SK-N-SH treated with all-trans-retinoic acid at 6 μM for 48 hours (cell line): ENCODE measurements around the gene MMP15.

ENCODE experiments used
- ATAC-seq: fragments of 200-7000 bp; cut with Tn5 transposase; 3 replicates; pipeline ENCODE4 v1.9.1; 2020; ENCODE audit warnings: mild to moderate bottlenecking, moderate library complexity
- ARNTL ChIP-seq: fragments of 450-650 bp; formaldehyde crosslinking; IDR thresholded peaks from 2 replicates; pipeline ENCODE4 v1.5.0; 2020; ENCODE audit warnings: low read depth, mild to moderate bottlenecking, moderate library complexity, borderline replicate concordance
- BACH2 ChIP-seq: fragments of 250-450 bp; sonication (Bioruptor Pico); IDR thresholded peaks from 2 replicates; pipeline ENCODE4 v1.9.0; 2021; ENCODE audit warnings: mild to moderate bottlenecking, borderline replicate concordance
- CSDC2 ChIP-seq: fragments of 250-450 bp; sonication (Bioruptor Pico); IDR thresholded peaks from 2 replicates; pipeline ENCODE4 v1.5.0; 2020; ENCODE audit warnings: mild to moderate bottlenecking, moderate library complexity
- ESRRG ChIP-seq: fragments of 250-450 bp; sonication (Bioruptor Pico); IDR thresholded peaks from 2 replicates; pipeline ENCODE4 v1.6.1; 2021; ENCODE audit warnings: mild to moderate bottlenecking
- GLIS3 ChIP-seq: fragments of 250-450 bp; sonication (Bioruptor Pico); IDR thresholded peaks from 2 replicates; pipeline ENCODE4 v1.5.0; 2020; ENCODE audit warnings: mild to moderate bottlenecking, moderate library complexity
- ISL1 ChIP-seq: fragments of 250-450 bp; sonication (Bioruptor Pico); IDR thresholded peaks from 2 replicates; pipeline ENCODE4 v2.1.2; 2022; ENCODE audit warnings: mild to moderate bottlenecking, moderate library complexity
- OSR1 ChIP-seq: fragments of 250-450 bp; sonication (Bioruptor Pico); IDR thresholded peaks from 2 replicates; pipeline ENCODE4 v1.8.0; 2022; ENCODE audit warnings: moderate library complexity, mild to moderate bottlenecking, inconsistent platforms
- PPARA ChIP-seq: fragments of 250-450 bp; sonication (Bioruptor Pico); IDR thresholded peaks from 2 replicates; pipeline ENCODE4 v1.5.0; 2020; ENCODE audit warnings: mild to moderate bottlenecking, borderline replicate concordance
- RARB ChIP-seq: fragments of 250-450 bp; sonication (Bioruptor Pico); IDR thresholded peaks from 2 replicates; pipeline ENCODE4 v1.8.0; 2021; ENCODE audit warnings: mild to moderate bottlenecking, moderate library complexity
- SNAI2 ChIP-seq: fragments of 250-450 bp; sonication (Bioruptor Pico); IDR thresholded peaks from 2 replicates; pipeline ENCODE4 v1.5.0; 2020; ENCODE audit warnings: mild to moderate bottlenecking, moderate library complexity
- TCF4 ChIP-seq: fragments of 250-450 bp; sonication (Bioruptor Pico); IDR thresholded peaks from 2 replicates; pipeline ENCODE4 v1.8.0; 2021; ENCODE audit warnings: mild to moderate bottlenecking, moderate library complexity, borderline replicate concordance
- TOX ChIP-seq: fragments of 250-450 bp; sonication (Bioruptor Pico); IDR thresholded peaks from 2 replicates; pipeline ENCODE4 v1.8.0; 2021; ENCODE audit warnings: mild to moderate bottlenecking, moderate library complexity, borderline replicate concordance
- ZC3H10 ChIP-seq: fragments of 250-450 bp; sonication (Bioruptor Pico); IDR thresholded peaks from 2 replicates; pipeline ENCODE4 v1.5.1; 2021; ENCODE audit warnings: mild to moderate bottlenecking, moderate library complexity
- ZFP3 ChIP-seq: fragments of 250-450 bp; sonication (Bioruptor Pico); IDR thresholded peaks from 2 replicates; pipeline ENCODE4 v1.5.0; 2020; ENCODE audit warnings: mild to moderate bottlenecking, moderate library complexity
- ZFP30 ChIP-seq: fragments of 450-650 bp; formaldehyde crosslinking; IDR thresholded peaks from 2 replicates; pipeline ENCODE4 v1.5.0; 2022; ENCODE audit warnings: mild to moderate bottlenecking, moderate library complexity
- ZNF565 ChIP-seq: fragments of 450-650 bp; formaldehyde crosslinking; conservative IDR thresholded peaks from 2 replicates; pipeline ENCODE4 v1.5.0; 2020; ENCODE audit warnings: low read depth, mild to moderate bottlenecking, moderate library complexity
- ZNF70 ChIP-seq: fragments of 450-650 bp; formaldehyde crosslinking; IDR thresholded peaks from 2 replicates; pipeline ENCODE4 v1.5.0; 2020; ENCODE audit warnings: mild to moderate bottlenecking, moderate library complexity
- ZNF8 ChIP-seq: fragments of 450-650 bp; formaldehyde crosslinking; IDR thresholded peaks from 2 replicates; pipeline ENCODE4 v1.5.0; 2020; ENCODE audit warnings: mild to moderate bottlenecking, moderate library complexity
- TF ChIP-seq, protein P1 (sequence below): fragments of 250-450 bp; sonication (Bioruptor Pico); IDR thresholded peaks from 2 replicates; pipeline ENCODE4 v1.5.0; 2020; ENCODE audit warnings: mild to moderate bottlenecking, moderate library complexity
- TF ChIP-seq, protein P2 (sequence below): fragments of 250-450 bp; sonication (Bioruptor Pico); IDR thresholded peaks from 2 replicates; pipeline ENCODE4 v1.8.0; 2021; ENCODE audit warnings: low read depth, mild to moderate bottlenecking, moderate library complexity, borderline replicate concordance
- TF ChIP-seq, protein P3 (sequence below): fragments of 250-450 bp; sonication (Bioruptor Pico); IDR thresholded peaks from 2 replicates; pipeline ENCODE4 v1.5.1; 2021; ENCODE audit warnings: mild to moderate bottlenecking, moderate library complexity
- TF ChIP-seq, protein P4 (sequence below): fragments of 250-450 bp; sonication (Bioruptor Pico); IDR thresholded peaks from 2 replicates; pipeline ENCODE4 v1.5.1; 2020; ENCODE audit warnings: low read depth, mild to moderate bottlenecking, moderate library complexity

The MMP15 gene

DNA sequence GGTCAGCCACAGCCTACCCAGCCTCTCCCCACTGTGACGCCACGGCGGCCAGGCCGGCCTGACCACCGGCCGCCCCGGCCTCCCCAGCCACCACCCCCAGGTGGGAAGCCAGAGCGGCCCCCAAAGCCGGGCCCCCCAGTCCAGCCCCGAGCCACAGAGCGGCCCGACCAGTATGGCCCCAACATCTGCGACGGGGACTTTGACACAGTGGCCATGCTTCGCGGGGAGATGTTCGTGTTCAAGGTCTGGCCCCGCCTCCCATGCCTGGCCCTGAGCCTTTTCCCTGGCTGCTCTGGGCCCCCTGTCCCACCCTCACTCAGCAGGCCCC, 16.0 kb downstream of the MMP15 start (continued):
- TF ChIP-seq ARNTL (CRISPR knock-in tag), result no peak

DNA sequence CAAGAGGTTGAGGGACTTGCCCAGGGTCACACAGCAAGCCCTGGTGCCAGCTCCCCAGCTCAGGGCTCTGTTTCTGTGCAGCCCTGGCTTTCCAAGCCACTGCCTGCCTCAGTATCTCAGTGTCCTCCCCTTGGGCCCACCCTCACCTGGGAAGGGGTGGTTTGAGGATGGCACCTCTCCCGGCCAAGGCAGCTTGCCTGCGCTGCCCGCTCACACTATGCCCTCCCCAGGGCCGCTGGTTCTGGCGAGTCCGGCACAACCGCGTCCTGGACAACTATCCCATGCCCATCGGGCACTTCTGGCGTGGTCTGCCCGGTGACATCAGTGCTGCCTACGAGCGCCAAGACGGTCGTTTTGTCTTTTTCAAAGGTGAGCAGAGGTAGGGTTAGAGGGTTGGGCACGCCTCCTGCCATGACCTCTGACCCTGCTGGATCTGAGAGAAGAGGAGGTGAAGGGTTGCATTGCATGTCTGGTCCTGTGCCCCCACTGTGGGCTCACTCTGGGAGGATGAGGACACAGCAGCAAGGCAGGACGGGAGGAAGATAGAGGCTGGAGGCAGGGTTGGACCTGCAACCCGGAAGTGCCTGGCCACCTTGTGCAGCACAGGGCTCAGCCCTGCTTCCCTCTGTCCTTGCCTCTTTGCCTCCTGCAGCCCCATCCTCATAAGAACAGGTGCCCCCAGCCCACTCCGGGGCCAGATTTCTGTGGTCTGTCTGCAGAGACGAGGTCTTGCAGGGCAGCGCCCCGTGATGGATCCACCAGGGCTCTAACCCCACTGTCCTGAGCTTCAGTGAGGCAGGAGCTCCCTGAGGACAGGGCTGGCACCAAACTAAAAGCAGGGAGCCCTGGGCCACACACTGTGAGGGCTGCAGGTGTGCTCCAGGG, 16.7 kb downstream of the MMP15 start:
- TF ChIP-seq ESRRG (no peak), ZNF70 (CRISPR knock-in tag) (no peak), BACH2 (CRISPR knock-in tag) (no peak), RARB (CRISPR knock-in tag) (no peak), ARNTL (CRISPR knock-in tag) (no peak), ZFP3 (CRISPR knock-in tag) (no peak), ZNF565 (CRISPR knock-in tag) (no peak)
- TF ChIP-seq, protein P1, sequence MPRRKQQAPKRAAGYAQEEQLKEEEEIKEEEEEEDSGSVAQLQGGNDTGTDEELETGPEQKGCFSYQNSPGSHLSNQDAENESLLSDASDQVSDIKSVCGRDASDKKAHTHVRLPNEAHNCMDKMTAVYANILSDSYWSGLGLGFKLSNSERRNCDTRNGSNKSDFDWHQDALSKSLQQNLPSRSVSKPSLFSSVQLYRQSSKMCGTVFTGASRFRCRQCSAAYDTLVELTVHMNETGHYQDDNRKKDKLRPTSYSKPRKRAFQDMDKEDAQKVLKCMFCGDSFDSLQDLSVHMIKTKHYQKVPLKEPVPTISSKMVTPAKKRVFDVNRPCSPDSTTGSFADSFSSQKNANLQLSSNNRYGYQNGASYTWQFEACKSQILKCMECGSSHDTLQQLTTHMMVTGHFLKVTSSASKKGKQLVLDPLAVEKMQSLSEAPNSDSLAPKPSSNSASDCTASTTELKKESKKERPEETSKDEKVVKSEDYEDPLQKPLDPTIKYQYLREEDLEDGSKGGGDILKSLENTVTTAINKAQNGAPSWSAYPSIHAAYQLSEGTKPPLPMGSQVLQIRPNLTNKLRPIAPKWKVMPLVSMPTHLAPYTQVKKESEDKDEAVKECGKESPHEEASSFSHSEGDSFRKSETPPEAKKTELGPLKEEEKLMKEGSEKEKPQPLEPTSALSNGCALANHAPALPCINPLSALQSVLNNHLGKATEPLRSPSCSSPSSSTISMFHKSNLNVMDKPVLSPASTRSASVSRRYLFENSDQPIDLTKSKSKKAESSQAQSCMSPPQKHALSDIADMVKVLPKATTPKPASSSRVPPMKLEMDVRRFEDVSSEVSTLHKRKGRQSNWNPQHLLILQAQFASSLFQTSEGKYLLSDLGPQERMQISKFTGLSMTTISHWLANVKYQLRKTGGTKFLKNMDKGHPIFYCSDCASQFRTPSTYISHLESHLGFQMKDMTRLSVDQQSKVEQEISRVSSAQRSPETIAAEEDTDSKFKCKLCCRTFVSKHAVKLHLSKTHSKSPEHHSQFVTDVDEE (CRISPR knock-in tag), result no peak
- no peak for ATAC-seq

DNA sequence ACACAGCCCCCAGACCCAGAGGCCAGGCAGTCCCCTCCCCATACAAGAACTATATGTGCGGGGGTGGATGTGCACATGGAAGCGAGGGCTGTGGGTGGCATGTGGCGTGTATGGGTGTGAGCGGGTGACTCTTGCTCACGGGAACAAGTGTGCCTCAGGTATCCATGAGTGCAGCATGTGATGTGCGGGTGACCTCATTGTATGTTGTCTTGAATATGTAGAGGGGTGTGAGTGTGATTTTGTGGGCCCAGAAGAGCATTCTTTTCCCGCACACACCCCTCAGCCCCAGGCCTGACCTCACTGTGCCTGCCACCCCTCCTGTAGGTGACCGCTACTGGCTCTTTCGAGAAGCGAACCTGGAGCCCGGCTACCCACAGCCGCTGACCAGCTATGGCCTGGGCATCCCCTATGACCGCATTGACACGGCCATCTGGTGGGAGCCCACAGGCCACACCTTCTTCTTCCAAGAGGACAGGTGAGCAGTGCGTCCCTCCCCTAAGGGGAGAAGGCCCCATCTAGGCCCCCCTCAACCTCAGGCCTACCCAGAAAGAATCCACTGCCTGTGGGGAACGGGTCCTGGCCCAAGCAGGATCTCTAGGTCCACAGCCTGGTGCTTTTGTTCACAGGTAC, 17.4 kb downstream of the MMP15 start:
- ATAC-seq, result no peak
- TF ChIP-seq, protein P1 (CRISPR knock-in tag), result no peak
- TF ChIP-seq ZC3H10 (CRISPR knock-in tag) (no peak), CSDC2 (no peak), OSR1 (no peak), TCF4 (CRISPR knock-in tag) (no peak), GLIS3 (no peak), ZNF8 (CRISPR knock-in tag) (no peak), ARNTL (CRISPR knock-in tag) (no peak), ZFP30 (CRISPR knock-in tag) (no peak), TOX (CRISPR knock-in tag) (no peak), ISL1 (CRISPR knock-in tag) (no peak), ZFP3 (CRISPR knock-in tag) (no peak), RARB (CRISPR knock-in tag) (no peak), PPARA (CRISPR knock-in tag) (no peak), SNAI2 (CRISPR knock-in tag) (no peak)
- TF ChIP-seq, protein P2, sequence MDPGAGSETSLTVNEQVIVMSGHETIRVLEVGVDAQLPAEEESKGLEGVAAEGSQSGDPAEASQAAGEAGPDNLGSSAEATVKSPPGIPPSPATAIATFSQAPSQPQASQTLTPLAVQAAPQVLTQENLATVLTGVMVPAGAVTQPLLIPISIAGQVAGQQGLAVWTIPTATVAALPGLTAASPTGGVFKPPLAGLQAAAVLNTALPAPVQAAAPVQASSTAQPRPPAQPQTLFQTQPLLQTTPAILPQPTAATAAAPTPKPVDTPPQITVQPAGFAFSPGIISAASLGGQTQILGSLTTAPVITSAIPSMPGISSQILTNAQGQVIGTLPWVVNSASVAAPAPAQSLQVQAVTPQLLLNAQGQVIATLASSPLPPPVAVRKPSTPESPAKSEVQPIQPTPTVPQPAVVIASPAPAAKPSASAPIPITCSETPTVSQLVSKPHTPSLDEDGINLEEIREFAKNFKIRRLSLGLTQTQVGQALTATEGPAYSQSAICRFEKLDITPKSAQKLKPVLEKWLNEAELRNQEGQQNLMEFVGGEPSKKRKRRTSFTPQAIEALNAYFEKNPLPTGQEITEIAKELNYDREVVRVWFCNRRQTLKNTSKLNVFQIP, result no peak

DNA sequence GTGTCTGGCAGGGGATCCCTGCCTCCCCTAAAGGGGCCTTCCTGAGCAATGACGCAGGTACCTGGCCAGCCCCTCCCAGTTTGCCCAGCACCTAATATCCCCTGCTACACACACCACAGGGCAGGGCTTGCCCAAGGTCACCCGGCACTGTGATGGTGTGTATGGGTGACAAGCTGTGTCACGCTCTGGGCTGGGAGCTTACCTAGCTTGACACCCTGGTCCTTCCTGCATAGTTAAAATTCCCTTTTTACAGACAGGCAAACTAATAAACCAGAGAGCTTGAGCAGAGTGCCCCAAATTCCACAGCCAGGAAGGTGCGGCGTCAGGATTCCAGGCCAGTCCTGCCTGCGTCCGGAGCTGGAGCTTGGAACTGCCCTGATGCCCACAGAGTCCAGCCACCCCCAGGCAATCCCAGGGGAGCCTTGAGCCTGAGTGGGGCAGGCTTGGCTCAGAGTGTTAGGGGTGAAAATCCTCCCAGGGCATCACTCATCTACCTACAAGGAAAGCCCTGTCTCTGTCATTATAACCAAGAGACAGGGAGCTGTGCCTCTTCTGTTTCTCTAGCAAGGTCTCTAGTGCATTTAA, 18.1 kb downstream of the MMP15 start:
- TF ChIP-seq, protein P3, sequence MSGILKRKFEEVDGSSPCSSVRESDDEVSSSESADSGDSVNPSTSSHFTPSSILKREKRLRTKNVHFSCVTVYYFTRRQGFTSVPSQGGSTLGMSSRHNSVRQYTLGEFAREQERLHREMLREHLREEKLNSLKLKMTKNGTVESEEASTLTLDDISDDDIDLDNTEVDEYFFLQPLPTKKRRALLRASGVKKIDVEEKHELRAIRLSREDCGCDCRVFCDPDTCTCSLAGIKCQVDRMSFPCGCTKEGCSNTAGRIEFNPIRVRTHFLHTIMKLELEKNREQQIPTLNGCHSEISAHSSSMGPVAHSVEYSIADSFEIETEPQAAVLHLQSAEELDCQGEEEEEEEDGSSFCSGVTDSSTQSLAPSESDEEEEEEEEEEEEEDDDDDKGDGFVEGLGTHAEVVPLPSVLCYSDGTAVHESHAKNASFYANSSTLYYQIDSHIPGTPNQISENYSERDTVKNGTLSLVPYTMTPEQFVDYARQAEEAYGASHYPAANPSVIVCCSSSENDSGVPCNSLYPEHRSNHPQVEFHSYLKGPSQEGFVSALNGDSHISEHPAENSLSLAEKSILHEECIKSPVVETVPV, result no peak
- TF ChIP-seq ZNF70 (CRISPR knock-in tag) (no peak), ZFP30 (CRISPR knock-in tag) (no peak), TCF4 (CRISPR knock-in tag) (no peak), SNAI2 (CRISPR knock-in tag) (no peak)
- TF ChIP-seq, protein P4, sequence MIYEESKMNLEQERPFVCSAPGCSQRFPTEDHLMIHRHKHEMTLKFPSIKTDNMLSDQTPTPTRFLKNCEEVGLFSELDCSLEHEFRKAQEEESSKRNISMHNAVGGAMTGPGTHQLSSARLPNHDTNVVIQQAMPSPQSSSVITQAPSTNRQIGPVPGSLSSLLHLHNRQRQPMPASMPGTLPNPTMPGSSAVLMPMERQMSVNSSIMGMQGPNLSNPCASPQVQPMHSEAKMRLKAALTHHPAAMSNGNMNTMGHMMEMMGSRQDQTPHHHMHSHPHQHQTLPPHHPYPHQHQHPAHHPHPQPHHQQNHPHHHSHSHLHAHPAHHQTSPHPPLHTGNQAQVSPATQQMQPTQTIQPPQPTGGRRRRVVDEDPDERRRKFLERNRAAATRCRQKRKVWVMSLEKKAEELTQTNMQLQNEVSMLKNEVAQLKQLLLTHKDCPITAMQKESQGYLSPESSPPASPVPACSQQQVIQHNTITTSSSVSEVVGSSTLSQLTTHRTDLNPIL, result no peak
- TF ChIP-seq, all 23 proteins: peak for 0
- no peak for ATAC-seq
